A549 (cell line): Measurements from ENCODE around the gene VEZT.

Experiments used
- CHD4 ChIP-seq: fragments of 200-600 bp; sonication (generic); IDR thresholded peaks from 2 replicates; pipeline ENCODE4 v1.6.1; 2016; ENCODE audit warnings: antibody characterized with exemption, mild to moderate bottlenecking, borderline replicate concordance
- CTCF ChIP-seq: fragments of >200 bp; sonication (Bioruptor Twin); formaldehyde crosslinking; IDR thresholded peaks from 3 replicates; pipeline ENCODE4 v1.5.1; 2016
- KDM5A ChIP-seq: fragments of 200-600 bp; sonication (generic); IDR thresholded peaks from 2 replicates; pipeline ENCODE4 v1.6.1; 2016; ENCODE audit warnings: antibody characterized with exemption, mild to moderate bottlenecking
- PHF8 ChIP-seq: fragments of 200-600 bp; sonication (generic); IDR thresholded peaks from 2 replicates; pipeline ENCODE4 v1.6.1; 2016; ENCODE audit warnings: low read depth, mild to moderate bottlenecking, antibody characterized with exemption, moderate library complexity, borderline replicate concordance
- POLR2A ChIP-seq: IDR thresholded peaks from 2 replicates; pipeline ENCODE4 v1.6.1; 2012; ENCODE audit warnings: mild to moderate bottlenecking, low read length

- TF ChIP-seq CHD4 (no peak), KDM5A (no peak), PHF8 (no peak), CTCF (no peak), POLR2A (no peak)
Observed at GRCh38 chr12:95243497-95244183, 26.0 kb downstream of the VEZT start.
